ENCODE results near the gene KRTAP6-3.

Gene KRTAP6-3

GRCh38 chr21:30563072-30563471 lies 29.2 kb upstream of the KRTAP6-3 start:
- ATAC-seq: no peak
- TF ChIP-seq POU6F1 (CRISPR knock-in tag; IDR thresholded peaks at IDR 0.05; ENCODE audit: borderline replicate concordance, low read depth): no peak
- TF ChIP-seq ESRRG (CRISPR knock-in tag; IDR thresholded peaks at IDR 0.05): no peak
- no peak for TF ChIP-seq GLIS3 (CRISPR knock-in tag; IDR thresholded peaks at IDR 0.05)
- TF ChIP-seq SNAI2 (CRISPR knock-in tag; IDR thresholded peaks at IDR 0.05): no peak
- no peak for TF ChIP-seq CREB5 (CRISPR knock-in tag; IDR thresholded peaks at IDR 0.05; ENCODE audit: low read depth)
- no peak for TF ChIP-seq PPARA (CRISPR knock-in tag; IDR thresholded peaks at IDR 0.05; ENCODE audit: borderline replicate concordance)
- no peak for TF ChIP-seq TCF4 (CRISPR knock-in tag; IDR thresholded peaks at IDR 0.05; ENCODE audit: borderline replicate concordance)
- TF ChIP-seq PATZ1 (CRISPR knock-in tag; IDR thresholded peaks at IDR 0.05; ENCODE audit: borderline replicate concordance): no peak
- no peak for TF ChIP-seq RARB (CRISPR knock-in tag; IDR thresholded peaks at IDR 0.05)
- TF ChIP-seq ZFP30 (CRISPR knock-in tag; IDR thresholded peaks at IDR 0.05): no peak

- TF ChIP-seq CREB5 (CRISPR knock-in tag; IDR thresholded peaks at IDR 0.05; ENCODE audit: low read depth): no peak
- TF ChIP-seq ISL1 (CRISPR knock-in tag; IDR thresholded peaks at IDR 0.05): no peak
- no peak for TF ChIP-seq ZNF565 (CRISPR knock-in tag; conservative IDR thresholded peaks at IDR 0.05; ENCODE audit: low read depth)
- TF ChIP-seq ZFP3 (CRISPR knock-in tag; IDR thresholded peaks at IDR 0.05): no peak
- no peak for TF ChIP-seq ESRRG (CRISPR knock-in tag; IDR thresholded peaks at IDR 0.05)
- TF ChIP-seq PATZ1 (CRISPR knock-in tag; IDR thresholded peaks at IDR 0.05; ENCODE audit: borderline replicate concordance): no peak
- TF ChIP-seq TSHZ2 (CRISPR knock-in tag; IDR thresholded peaks at IDR 0.05): no peak
- no peak for TF ChIP-seq TOX (CRISPR knock-in tag; IDR thresholded peaks at IDR 0.05; ENCODE audit: borderline replicate concordance)
- no peak for TF ChIP-seq ZC3H10 (CRISPR knock-in tag; IDR thresholded peaks at IDR 0.05)
- no peak for TF ChIP-seq CSDC2 (CRISPR knock-in tag; IDR thresholded peaks at IDR 0.05)
- TF ChIP-seq CSRNP3 (CRISPR knock-in tag; IDR thresholded peaks at IDR 0.05): no peak
- TF ChIP-seq TCF4 (CRISPR knock-in tag; IDR thresholded peaks at IDR 0.05; ENCODE audit: borderline replicate concordance): no peak
- TF ChIP-seq OSR1 (CRISPR knock-in tag; IDR thresholded peaks at IDR 0.05): no peak
- TF ChIP-seq ZNF70 (CRISPR knock-in tag; IDR thresholded peaks at IDR 0.05): no peak
- TF ChIP-seq RARB (CRISPR knock-in tag; IDR thresholded peaks at IDR 0.05): no peak
- TF ChIP-seq SNAI2 (CRISPR knock-in tag; IDR thresholded peaks at IDR 0.05): no peak
- TF ChIP-seq GLIS3 (CRISPR knock-in tag; IDR thresholded peaks at IDR 0.05): no peak
- no peak for TF ChIP-seq BACH2 (CRISPR knock-in tag; IDR thresholded peaks at IDR 0.05; ENCODE audit: borderline replicate concordance)
- TF ChIP-seq ZNF8 (CRISPR knock-in tag; IDR thresholded peaks at IDR 0.05): no peak
These were observed 28.6 kb upstream of the KRTAP6-3 start for GRCh38 chr21:30563630-30564029.

More at GRCh38 chr21:30563630-30564029, 28.6 kb upstream of the KRTAP6-3 start:
- no peak for ATAC-seq
